ENCODE data around the gene PTCD1.
"Not testable (repeated sequence)": the region's sequence is repeated elsewhere in the genome, so short reads cannot be mapped to it uniquely, and the experiment has no call there.

PTCD1 gene

DNA sequence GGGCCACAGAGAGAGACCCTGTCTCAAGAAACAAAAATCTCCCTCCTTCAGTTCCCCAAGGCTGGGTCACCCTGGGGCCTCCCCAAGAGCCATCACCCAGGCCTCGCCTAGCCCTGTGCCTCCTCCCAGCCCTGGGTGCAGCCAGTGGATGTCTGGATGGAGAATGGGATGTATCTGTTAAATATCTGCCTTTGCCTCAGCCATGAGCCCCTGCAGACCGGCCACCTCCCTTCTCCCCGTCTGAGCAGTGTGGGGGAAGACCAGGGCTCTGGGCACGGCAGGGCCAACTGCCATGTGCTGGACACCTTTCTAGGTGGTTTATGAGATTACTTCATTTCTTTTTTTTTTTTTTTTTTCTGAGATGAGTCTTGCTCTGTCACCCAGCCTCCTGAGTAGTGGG, 54.1 kb downstream of the PTCD1 start:
- DNase-seq: no peak

DNA sequence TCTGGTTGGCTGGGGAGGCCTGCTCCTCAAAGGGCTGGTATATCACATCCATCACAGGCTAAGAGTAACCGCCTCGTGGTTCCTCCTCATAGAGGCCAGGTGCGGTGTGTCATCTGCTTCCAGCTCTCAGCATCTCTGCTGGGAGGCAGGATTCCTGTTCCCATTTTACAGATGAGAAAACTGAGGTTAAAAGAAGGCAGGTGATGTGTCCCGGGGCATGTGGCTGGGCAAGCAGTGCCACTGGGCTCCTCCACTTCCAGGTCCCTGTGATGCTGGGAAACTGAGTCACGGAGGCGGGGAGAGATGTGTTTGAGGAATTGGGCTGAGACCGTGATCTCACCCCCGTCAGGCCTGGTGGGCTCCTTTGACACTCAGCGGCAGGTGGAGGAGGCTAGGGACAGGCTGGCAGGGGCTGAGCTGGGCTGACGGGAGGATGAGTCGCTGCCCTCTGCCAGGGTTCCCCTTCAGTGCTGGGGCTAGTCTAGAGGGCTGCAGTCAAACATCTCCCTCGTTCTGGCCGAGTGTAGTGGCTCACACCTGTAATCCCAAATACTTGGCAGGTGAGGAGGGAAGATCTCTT, 54.7 kb downstream of the PTCD1 start:
- no peak for DNase-seq

DNA sequence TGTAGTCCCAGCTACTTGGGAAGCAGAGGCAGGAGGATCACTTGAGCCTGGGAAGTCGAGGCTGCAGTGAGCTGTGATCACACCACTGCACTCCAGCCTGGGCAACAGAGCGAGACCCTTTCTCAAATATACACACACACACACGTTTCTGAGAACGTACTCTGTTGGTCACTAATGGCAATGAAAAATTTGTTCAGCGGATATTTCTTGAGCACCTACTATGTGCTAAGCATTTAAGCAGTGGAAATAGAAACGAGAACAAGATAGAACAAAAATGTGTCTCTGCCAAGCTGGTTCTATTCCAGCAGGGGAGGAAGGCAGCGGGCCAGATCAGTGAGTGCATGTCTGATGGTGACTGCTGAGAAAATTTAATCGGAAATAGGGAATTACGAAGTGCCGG, 55.4 kb downstream of the PTCD1 start:
- no peak for DNase-seq

DNA sequence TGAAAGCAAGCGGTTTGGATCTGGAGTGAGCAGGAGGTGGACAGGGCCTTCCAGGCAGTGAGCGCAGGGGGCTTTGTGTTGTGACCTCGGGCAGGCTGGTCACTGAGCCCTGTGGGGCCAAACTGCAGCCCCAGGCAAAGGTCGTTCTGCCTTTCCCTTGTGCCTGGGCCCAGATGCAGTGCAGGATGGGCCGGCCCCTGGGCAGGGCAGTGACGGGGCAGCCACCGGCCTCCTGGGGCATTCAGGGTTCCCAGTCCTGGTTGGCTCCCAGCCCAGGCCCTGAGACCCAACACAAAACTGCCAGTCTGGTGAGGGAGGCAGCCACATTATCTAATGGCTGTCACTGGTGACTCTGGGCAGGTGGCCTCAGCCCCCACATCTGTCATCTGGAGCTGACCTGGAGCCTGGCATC, 56.9 kb downstream of the PTCD1 start:
- DNase-seq: no peak

DNA sequence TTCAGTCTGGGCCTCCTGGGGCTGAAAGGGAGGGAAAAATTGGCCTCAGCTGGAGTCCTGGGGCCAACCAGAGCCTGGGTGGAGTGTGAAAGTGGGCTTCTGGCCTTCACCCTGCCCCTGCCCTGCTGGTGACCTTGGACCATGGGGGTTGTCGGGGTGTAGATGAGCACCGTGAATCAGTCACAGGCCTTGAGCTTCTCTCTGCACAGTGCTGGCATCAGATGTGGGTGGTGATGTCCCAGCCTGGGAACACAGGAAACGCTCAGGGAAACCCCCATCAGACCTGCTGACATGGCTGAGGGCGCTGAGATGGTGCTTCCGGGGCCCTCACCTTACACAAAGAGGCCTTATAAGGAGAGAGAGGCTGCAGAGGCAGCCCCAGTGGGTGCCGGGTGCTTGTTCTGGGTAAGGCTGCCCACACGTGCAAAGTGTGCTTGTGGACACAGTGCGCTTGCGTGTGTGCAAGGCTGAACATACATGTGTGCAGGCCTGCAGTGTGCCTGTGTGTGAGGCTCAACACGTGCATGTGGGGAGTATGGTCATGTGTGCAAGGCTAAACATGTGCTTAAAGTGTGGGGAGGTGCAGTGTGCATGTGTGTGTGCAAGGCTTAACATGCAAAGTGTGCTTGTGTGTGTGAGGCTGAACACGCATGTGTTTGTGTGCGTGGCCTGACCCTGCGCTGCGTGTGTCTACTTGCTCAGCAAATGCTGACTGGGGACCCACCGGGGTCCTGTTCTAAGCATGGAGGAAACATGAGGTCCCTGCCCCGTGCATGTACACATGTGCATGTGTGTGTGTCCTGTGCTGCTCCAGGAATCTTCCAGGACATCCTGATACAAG, 57.6 kb downstream of the PTCD1 start:
- peak; percentile 91 for DNase-seq

DNA sequence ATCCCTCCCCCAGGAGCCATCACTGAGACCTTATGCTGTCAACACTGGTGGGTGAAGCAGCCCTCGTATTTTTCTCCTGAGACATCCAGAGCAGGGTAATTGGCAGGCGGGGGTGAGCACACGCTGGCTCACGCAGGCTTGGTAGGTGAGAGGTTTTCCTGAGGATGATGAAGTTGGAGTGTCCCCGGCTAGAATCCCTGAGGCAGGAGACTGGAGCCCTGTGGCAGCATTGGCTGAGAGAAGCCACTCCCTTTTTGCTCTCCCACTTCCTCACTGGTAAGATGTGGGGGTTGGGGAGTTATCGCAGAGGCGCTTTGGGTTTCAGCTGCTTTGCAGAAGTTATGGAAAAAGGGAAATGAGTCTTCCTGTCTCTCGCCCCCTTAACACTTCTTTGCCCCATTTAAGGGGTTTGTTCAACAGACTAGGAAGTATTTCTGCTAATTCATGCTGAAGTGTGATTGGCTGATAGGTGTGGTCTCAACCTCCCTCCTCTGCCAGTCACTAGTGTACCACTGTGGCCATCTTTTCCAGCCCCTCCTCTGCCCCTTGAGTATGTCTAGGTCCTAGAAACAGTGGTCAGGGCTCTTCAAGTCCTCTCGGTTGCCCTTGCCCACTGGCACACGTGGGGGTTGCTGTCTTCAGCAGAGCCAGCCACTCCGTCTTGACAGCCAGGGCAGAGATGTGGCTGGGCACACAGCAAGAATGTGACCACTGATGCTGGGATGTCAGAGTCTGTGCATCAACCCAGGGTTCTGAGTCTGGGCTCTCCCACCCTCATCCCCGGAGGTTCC, 58.4 kb downstream of the PTCD1 start:
- DNase-seq: peak; percentile 78

DNA sequence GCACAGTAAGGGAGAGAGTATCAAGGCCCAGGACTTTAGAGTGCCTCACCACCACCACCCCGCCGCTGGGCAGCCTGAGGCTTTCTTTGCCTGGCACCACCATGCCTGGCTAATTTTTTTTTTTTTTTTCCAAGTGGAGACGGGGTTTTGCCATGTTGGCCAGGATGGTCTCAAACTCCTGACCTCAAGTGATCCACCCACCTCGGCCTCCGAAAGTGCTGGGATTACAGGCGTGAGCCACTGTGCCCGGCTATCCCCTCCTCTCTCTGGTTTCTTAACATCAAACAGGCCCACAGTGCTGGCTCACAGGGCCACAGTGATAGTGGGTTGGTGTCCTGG, 58.9 kb downstream of the PTCD1 start:
- DNase-seq: not testable (repeated sequence)

DNA sequence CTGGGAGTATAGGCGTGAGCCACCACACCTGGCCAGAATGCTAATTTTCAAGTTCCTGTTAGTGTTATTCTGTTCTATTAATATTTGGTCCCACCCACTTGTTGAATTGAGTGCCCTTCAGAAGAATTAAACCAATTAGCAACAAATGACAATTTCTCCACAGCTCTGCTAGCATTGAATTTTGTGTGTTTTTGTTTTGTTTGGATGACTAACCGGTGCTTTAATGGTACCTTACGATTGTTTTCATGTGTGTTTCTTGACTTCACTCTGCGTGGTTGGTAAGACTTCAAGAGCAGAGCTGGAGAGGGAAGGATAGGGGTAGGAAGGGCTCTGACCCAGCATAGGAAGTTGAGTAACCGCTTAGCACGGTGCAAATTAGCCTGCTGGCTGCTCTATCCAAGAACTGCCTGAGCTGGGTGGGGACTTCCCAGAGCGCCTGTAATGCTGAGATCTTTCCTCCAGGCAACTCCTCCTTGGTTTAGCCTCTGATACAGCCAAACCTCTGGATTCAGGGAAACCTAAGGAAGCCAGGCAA, 59.5 kb downstream of the PTCD1 start:
- DNase-seq: no peak

DNA sequence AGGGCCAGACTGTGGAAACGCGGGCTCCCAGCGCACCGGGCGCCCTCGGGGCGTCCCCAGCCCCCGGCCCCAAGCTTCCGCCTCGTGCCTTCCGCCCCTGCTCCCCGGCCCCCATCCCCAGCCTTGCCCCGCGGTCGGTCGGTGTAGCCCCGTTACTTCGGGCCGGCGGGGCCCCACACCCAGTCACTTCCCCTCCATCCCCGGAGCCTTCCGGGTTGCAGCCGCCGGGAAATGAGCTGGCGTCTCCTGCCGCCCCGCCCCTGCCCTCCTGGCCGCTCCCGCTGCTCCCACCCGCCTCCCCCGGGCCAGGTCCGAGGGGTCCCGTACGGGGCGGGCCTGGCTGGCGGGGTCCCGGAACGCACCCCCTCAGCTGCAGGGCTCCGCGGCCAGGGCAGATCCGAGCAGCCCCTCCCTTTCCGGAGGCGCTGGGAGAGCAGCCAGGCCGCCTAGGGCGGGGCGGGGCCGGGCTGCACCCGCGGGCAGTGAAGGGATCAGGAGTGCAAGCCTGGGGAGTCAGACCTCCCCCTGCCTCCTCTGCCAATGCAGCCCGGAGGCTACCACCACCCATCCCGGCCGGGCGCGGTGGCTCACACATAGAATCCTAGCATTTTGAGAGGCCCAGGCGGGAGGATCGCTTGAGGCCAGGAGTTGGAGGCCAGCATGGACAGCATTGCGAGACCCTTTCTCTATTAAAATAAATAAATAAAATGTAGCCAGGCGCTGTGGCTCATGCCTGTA, 63.4 kb downstream of the PTCD1 start:
- peak; percentile 88 for DNase-seq

DNA sequence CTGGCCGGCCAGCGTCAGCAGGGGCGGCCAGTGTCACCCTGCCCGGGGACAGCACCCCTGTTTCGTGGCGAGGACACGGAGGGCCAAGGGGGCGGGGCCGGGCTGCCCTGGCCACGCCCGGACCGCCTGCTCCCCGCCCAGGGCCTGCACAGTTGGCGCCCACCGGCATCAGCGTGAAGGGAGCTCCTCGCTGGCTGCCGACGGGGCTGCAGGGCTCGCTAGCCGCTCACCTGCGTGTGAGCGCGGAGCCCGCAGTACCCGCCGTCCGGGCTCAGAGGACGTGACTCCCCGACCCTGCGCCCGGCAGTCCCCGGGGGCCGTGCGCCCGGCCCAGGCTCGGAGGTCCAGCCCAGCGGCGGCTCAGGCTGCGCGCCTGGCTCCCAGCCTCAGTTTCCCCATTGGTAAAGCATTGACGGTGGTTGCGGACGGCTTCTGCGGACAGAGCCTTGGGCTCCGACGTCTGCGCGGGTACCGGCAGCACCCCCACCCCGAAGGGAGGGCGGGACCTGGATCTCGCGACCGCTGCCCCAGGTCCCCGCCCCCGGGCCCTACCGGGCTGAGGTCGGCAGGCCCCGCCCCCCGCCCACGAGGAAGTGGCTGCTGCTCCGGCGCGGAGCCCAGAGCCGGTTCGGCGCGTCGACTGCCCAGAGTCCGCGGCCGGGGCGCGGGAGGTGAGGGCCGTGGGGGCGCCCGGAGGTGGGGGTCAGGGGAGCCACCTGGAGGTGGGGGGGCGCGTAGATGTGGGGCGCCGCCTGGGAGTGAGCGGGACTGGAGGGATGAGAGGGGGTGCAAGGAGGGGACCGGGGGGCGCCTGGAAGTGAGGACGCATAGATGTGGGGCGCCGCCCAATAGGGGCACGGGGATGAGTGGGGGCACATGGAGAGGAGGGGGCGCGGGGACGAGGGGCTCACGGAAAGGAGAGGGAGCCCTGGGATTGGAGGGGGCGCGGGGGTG, 64.2 kb downstream of the PTCD1 start, which contains the start of gene ARPC1B:
Gene ARPC1B, plus strand, starts transcription at position 620 of the 954 bp plus-strand sequence. CDS start 10,985 bp downstream, outside the sequence.
- DNase-seq: peak; percentile 93

DNA sequence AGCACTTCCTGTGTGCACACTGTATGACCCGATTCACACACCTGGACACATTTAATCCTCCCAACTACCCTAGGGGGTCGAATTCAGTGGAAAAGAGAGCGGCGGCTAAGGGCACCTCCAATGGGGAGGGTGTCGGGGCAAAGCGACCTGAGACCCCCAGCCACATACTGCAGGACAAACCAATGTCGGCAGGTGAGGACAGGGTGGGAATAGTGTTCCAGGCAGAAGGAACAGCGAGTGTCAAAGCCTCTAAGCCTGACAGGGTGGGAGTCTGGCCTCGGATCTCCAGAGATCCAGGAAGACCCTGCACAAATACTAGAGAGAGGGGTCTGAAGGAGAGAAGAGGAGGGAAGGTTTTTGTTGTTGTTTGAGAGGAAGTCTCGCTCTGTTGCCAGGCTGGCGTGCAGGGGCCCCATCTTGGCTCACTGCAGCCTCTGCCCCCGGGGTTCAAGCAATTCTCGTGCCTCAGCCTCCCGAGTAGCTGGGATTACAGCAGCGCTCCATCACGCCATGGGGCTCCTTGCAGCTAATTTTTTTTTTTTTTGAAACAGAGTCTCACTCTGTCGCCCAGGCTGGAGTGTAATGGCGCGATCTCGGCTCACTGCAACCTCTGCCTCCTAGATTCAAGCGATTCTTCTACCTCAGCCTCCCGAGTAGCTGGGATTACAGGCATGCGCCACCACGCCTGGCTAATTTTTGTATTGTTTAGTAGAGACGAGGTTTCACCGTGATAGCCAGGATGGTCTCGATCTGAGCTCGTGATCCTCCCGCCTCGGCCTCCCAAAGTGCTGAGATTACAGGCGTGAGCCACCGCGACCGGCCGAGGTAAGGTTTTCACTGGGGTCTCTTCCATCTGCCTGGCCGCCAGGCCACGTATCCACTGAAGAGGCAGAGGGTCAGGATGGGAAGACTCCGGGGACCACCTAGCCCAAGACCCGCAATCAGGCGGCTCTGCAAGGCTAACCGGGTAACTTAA, 65.2 kb downstream of the PTCD1 start:
- DNase-seq: no peak

DNA sequence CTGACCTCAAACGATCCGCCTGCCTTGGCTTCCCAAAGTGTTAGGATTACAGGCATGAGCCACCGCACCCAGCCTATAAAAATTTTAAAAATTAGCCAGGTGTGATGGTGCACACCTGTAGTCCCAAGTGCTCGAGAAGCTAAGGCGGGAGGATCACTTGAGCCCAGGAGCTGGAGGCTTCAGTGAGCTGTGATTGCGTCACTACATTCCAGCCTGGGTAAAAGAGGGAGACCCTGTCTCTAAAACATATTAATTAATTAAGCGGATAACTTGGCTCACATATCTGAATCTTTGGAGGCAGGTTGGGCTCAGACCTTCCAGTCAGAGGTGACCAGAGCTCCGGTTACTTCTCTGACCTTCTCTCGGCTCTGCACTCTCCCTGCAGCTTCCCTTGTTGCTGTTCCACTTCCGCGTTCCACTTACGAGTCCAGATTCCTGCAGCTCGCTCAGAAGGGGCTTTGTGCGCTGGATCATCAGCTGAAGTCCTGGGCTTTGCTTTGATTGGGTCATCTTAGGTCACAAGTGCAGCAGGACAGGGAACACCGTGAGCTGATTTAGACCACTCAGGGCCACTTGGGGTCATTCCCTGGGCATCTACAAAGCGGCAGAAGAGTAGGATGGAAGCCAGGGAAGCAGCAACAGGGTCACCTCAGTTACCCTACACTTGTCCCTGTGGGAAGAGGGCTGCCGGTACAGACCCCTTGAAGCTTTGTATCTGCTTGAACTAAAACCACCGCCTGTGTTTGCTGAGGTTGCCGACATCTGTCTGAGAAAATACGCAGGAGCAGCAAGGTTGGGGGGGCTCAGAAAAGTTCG, 66.1 kb downstream of the PTCD1 start:
- no peak for DNase-seq

DNA sequence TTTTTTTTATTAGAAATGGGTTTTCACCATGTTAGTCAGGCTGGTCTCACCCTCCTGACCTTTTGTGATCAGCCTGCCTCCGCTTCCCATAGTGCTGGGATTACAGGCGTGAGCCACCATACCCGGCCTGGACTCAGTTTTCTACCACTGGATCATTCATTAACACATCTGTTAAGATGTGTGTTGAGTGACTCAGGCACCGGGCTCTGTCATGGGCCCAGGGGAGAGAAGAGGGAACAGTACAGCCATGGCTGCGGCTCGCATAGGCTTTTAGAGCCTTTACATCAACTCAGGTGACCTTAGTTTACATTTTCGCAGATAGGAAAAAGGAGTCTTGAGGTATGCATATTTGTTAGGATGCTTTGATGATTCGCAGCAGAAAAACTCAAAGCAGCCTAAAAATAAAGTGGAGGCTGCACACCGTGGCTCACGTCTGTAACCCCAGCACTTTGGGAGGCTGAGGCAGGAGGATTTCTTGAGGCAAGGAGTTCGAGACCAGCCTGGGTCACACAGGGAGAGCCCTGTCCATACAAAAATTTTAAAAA, 67.2 kb downstream of the PTCD1 start:
- DNase-seq: no peak

DNA sequence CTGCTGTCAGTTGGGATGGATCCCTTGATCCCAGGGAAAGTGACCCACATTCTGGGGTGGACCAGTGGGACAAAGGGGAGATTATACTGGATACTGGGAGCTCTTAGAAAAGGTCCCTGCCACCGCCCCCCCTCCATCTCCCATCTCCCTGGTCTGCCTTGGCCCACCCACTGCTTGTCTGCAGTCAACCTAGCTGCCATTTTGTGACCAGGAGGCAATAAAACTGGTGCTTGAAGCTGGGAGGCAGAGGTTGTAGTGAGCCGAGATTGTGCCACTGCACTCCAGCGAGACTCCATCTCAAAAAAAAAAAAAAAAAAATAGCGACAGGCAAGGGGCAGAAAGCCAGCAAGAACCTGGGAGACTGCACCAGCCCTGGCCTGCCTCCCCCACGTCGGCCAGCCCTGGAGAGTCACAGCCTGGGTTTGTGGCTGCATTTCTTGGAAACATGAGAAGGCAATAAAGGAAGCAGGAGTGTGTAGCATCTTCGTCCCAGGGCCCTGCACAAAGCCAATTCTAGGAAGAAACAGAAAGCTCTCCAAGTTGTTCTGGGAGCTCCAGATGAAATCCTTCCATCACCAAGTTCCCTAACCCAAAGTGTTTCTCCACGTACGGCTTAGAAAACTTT, 68.7 kb downstream of the PTCD1 start:
- no peak for DNase-seq

DNA sequence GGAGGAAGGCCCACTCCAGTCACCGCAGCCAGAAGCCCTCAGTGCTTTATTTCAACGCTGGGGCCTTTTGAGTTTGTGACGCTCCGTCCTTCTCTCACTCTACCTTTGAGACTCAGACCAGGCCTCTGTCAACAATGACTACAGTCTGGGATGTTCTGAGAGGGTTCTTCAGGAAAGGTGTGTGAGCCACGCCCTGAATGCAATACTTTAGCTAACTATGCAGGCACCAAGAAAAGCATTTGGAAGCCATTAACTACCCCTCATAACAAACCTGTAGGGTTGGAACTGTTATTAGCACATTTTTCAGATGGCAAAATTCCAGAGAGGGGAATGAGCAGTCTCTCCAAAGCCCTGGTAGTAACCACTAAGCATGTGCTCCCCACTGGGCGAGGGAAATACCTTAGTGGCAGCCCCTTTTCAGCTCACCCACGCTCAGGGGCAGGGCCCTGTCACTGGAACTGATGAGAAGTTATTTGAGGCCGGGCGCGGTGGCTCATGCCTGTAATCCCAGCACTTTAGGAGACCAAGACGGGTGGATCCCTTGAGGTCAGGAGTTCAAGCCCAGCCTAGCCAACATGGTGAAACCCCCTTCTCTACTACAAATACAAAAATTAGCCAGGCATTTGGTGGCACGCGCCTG, 69.7 kb downstream of the PTCD1 start:
- DNase-seq: no peak
